Stimulated activated CD8-positive, alpha-beta memory T cell treated with anti-CD3 and anti-CD28 coated beads, Interleukin-15, amount 100 ng/mL, for 24 hours (primary cell): ENCODE measurements around the gene AK5.
"Not testable (repeated sequence)": the region's sequence is repeated elsewhere in the genome, so short reads cannot be mapped to it uniquely, and the experiment has no call there.

Source experiments
- DNase-seq: peaks from one replicate; pipeline ENCODE4 v3.0.0-alpha.2; 2020; ENCODE audit warnings: low read depth

The AK5 gene

DNA sequence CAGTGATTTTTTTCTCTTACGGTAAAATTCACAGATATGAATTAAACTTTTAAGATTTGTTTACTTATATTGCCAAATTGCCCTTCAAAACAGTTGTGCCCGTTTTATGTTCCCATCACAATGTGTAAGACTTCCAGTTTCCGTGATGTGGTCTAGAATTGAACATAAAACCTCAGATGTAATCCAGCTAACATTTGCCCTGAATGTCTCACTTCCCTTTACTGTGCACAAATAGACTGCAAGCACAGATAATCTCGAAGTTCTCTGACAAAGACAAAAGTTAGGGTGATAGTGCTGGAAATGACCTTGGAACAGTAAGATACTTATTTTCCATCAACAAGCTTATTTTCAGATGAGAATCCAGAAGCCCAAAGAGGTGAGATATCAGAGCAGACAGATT, 223.2 kb downstream of the AK5 start:
- no peak for DNase-seq

- no peak for DNase-seq
Observed at GRCh38 chr1:77506771-77507170, 225.0 kb downstream of the AK5 start.

GRCh38 chr1:77509051-77509492, 227.3 kb downstream of the AK5 start:
- no peak for DNase-seq

DNA sequence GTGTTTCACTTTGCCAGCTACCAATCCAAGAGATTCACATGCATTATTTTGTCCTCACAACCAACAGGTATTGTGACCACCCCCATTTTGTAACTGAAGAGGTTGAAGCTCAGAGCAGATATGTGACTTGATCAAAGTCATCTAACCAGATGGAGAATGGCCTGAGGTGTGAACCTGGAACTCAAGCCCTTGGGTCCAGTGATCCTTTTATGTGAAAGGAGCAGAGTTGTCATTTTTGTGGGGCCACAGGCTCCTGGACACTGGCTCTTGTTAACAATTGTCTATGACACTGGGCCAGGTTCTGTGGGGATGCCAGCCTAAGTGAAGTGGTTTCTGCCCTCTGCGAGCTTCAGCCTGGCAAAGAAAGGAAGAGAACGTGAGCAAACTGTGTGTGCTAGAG, 228.1 kb downstream of the AK5 start:
- no peak for DNase-seq

DNA sequence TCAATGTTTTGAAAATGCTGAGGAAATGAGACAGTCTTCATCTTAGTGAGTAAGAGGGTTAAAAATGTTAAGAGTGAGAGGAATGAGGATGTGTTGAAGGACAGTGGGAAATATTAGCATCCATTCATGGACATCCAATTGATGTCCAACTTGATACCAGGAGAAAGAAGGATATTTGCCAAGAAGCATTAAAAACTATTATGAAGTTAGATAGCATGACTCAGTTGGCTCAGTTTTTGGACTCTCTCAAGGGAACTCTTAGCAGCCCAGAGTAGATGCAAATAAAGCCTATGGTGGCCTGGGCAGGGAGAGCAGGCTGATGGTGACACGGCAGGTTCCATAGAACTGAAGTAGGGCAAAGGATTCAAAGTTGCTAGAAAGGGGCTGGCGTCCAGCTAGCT, 229.6 kb downstream of the AK5 start:
- DNase-seq = no peak

- DNase-seq = not testable (repeated sequence)
Observed at GRCh38 chr1:77512650-77513049, 230.8 kb downstream of the AK5 start.

DNA sequence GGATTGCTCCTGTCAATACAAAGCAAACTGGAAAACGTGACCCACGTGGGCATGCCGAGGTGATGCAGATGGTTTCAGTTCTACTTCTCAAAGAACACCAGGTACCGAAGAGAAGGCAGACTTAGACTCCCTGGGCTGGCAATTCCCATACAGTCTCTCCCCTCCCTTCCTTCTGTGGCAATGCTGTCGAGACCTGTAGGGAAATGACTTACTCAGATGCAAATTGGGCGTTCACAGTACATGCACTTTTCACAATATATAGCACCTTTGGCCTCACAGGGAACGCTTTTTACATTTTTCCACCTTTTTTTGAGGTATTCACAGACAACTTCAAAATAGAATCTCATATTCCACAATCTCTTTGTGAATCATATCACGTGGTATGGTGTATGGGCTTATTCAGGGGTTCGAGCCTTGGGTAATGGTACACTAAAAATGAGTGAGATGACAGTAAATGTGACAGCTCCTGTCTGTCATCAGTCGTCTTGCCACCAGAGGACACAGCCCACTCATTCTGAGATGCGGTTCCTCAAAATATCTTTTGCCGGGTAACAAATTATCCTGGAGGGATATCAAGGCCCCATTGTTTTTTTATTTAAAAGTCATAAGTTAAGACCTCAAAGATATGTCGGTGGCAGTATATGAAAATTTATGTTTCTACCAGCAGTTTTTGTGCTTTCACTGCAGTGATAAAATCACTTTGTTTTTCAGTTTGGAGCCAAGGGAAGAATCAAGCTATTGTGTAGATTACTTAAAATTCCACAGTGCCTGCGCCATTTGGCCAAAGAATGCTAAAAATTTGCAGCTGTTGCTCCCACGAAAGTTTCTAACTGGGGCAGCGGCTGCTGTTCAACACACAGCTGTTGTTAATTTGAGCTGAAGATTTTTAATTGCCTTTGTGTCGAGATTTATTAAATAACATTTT, 232.3 kb downstream of the AK5 start:
- DNase-seq = no peak

DNA sequence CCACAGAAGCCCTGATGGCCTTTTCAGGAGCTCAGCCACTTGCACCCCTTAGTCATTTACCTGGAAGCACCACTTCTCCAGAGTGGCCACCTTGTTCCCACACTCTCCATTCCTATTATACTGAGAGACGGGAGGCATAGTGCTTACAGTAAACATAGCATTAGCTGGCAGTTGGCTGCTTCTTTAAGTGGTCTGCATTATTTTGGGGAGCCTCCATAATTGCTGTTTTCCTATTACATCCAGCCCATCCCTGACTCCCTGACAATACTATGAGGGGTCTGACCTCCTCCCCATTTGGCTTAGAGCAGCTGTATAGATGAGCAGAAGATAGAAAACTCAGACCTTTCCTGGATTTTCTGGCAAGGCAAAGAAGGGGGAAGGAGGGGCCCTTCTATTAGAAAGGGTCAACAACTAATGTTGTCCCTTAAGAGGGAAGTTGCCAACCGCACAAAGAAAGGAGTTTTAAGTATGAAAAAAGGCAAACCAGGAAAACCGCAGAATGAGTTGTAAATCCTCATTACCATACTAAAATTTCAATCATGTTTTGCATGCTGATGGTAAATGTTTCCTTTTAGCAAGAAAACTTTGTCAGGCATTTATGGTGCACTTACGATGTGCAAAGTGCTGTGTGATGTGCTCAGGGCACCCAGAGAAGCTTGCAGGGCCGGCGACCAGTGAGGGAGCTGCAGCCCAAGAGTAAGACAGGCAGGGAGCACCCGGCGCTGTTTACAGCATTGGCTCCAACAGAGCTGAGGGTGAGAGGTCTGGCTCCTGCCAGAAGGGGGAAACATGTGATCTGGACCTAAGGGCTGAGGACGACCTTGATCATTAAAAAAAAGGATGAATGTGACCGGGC, 233.3 kb downstream of the AK5 start:
- no peak for DNase-seq

DNA sequence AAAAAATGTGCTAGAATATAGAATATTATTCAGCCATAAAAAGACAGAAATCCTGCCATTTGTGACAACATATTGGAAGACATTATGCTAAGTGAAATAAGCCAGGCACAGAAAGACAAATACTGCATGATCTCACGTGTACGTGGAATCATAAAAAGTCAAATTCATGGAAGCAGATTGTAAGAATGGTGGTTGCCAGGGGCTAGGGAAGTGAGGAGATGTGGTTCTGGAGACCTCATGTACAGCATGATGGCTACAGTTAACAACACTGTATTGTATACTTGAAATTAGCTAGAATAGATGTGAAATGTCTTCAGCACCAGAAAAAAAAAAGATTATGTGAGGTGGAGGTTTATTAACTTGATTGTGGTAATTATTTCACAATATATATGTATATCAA, 234.3 kb downstream of the AK5 start:
- no peak for DNase-seq

DNA sequence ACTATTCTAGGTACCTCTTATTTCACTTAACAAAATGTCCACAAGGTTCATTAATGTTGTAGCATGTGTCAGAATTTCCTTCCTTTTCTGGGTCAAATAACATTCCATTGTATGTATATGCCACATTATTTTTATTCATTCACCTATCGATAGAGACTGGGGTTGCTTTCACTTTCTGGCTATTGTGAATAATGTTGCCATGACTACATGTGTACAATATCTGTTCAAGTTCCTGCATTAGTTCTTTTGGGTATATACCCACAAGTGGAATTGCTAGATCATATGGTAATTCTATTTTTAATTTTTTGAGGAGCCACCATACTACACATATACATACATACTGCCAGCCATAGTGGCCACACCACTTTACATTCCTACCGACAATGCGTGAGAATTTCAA, 242.2 kb downstream of the AK5 start:
- no peak for DNase-seq

GRCh38 chr1:77531149-77531548, 249.3 kb downstream of the AK5 start:
- not testable (repeated sequence) for DNase-seq

DNA sequence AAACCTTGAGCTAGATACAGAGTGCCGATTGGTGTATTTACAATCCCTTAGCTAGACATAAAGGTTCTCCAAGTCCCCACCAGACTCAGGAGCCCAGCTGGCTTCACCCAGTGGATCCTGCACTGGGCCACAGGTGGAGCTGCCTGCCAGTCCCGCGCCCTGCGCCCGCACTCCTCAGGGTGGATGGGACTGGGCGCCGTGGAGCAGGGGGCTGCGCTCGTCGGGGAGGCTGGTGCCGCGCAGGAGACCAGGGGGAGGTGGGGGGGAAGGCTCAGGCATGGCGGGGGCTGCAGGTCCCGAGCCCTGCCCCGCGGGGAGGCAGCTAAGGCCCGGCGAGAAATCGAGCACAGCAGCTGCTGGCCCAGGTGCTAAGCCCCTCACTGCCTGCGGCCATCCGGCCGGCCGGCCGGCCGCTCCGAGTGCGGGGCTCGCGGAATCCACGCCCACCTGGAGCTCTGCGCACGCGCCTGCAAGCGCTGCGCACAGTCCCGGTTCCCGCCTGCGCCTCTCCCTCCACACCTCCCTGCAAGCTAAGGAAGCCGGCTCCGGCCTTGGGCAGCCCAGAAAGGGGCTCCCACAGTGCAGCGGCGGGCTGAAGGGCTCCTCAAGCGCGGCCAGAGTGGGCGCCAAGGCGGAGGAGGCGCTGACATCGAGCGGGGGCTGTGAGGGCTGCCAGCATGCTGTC, 249.9 kb downstream of the AK5 start:
- DNase-seq = not testable (repeated sequence)

DNA sequence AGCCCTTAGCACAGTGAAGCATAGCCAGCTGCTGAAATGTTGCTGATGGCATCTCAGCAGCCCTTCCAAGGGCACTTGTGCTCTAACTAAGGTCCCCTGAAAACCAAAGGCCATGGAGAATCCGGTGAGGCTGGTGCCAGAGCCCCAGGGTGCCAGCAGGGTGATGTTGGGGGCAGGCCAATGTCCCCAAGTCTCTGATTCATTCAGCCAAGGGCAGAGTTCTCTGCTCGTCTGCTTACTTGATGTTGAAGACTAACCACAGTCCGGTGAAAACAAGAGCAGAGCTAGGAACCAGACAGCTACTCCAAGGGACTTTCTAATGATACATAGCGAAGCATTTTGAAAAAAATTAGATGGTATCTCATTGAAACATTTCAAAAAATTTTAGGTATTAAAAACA, 250.8 kb downstream of the AK5 start:
- DNase-seq = no peak

GRCh38 chr1:77533660-77534305, 252.0 kb downstream of the AK5 start:
- DNase-seq = no peak

DNA sequence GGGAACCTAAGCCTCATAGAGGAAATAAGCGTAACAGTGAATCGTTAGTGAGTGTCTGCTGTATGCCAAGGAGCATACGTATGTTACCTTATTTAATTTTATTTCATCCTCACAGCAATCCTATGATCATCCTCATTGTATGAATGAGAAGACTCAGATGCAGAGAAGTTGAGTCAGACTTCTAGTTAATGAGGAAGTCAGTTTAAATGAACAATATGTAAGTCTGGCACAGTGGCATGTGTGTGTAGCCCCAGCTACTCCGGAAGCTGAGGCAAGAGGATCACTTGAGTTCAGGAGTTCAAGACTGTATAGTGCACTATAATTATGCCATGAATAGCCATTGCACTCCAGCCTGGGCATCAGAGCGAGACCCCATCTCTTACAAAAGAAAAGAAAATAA, 252.6 kb downstream of the AK5 start:
- no peak for DNase-seq

DNA sequence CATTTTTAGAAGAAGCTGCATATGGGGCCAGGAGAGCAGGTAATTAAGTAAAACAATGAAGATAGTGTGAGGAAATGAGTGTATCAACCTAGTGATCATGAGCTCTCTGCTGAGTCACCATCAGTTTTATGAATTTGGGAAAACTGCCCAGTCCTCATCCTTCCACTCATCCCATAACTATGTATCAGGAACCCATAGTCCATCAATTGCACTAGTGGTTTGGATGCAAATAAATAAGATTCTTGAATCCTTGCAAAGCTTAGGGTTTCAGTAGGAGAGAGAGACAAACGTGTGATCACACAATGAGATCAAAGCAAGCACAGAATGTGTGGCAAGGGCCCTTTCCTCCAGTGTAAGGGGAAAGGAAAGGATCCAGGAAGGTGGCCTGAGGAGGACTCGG, 255.0 kb downstream of the AK5 start:
- DNase-seq = no peak

DNA sequence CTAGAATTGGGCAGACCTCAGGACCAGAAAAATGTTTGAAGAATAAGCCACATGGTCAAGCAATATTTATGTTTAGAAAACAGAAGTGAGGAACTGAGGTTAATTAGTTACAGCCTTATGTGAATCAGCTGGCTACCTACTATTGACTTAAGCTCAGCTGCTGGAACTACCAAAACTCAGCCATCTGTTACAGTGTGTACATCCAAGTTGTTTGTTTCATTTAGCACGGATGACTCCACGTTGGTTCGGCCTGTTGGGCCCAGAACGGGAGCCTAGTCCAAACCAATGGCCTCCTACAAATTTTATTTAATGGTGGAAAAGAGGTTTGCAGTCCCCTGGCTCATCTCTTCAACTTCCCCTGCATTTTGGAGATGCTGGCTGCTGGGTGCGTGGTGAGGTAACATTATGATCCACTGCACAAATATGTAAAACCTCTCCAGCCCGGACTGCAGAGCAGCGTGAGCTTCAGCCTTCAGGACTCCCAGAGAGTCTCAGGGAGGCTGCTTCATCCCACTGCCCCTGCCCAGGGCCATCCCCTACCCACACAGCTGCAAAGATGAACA, 257.2 kb downstream of the AK5 start:
- DNase-seq = no peak

- DNase-seq = no peak
Observed at GRCh38 chr1:77539519-77540142, 257.8 kb downstream of the AK5 start.

GRCh38 chr1:77540501-77541161, 258.8 kb downstream of the AK5 start:
- DNase-seq = no peak

DNA sequence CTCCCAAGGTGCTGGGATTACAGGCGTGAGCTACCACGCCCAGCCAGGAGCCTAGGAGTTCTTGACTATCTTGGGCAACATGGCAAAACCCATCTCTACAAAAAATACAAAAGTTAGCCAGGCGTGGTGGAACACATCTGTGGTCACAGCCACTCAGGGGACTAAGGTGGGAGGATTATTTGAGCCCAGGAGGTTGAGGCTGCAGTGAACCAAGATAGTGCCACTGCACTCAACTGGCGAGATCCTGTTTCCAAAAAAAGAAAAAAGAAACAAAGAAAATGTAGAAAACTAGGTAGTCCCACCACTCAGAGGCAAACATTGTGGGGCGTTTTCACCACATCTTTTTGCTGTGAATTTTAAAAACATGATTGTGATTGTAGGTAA, 259.3 kb downstream of the AK5 start:
- DNase-seq = no peak
